NCI-H2081 (cell line): Measurements from ENCODE around the gene GJB6.
"Not testable (repeated sequence)": the region's sequence is repeated elsewhere in the genome, so short reads cannot be mapped to it uniquely, and the experiment has no call there.

Source experiments
- DNase-seq, 2 experiments: peaks; one replicate each; lab custom pipeline; 2025; lab: John Stamatoyannopoulos, UW

The GJB6 gene

DNA sequence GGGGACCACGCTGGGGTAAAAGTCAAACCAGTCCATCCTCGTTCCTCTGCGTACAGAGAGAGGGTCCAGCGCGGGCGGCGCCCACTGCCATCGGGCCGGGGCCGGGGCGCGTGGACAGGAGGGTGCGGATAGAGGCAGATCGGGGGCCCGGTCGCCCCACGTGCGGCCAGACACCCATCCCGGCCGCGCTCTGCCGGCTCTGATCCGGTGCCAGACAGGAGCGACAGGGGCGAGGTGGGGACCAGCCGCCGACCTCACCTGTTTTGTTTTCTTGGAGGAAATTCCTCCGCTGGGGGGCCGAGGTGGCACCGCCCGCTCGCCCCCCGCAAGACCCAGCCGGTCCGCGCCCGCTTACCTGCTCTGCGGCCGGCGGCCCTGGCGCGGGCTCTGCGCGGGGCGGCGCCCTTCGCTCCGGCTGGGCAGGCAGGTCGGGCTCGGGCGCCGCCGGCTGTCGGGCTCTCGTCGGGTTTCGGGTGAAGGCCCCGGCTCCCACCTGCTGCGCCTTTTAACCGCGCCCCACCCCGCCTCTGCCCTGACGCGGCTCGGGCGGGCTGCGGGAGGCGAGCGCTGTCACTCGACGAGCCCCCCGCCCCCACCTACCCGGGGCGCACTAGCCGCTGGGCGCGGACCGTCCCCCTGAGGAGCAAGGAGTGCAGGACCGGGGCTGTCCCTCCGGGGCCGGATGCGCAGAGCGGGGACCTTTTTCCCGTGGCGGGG, at the start of gene GJB6:
Gene GJB6, minus strand, starts transcription at position 481 of the 717 bp plus-strand sequence. CDS start 8,839 bp downstream, outside the sequence.
- no peak for DNase-seq

DNA sequence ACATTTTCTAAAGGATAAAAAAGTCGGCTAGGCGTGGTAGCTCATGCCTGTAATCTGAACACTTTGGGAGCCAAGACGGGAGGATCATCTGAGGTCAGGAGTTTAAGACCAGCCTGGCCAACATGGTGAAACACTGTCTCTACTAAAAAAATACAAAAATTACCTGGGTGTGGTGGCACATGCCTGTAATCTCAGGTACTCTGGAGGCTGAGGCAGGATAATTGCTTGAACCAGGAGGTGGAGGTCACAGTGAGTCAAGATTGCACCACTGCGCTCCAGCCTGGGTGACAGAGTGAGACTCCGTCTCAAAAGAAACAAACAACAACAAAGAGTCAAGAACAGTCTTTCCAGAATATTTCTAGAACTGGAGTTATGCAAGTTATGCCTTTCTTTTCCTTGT, 44.8 kb upstream of the GJB6 start:
- not testable (repeated sequence) for DNase-seq

DNA sequence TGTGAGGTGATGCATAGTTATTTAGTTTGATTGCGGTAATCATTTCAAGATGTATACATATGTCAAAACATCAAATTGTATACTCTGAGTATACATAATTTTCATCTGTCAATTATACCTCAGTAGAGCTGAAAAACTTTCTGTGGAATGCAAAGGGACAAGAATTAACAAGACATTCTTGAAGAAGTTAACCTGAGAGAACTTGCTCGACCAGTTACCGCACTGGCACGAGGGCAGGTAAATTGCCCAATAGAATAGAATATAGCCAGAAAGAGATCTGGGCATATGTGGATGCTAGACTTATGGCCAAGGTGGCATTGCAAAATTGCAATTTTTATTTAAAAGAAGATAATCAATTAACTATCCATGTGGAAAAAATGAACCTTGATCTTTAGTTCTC, 42.3 kb upstream of the GJB6 start:
- no peak for DNase-seq

DNA sequence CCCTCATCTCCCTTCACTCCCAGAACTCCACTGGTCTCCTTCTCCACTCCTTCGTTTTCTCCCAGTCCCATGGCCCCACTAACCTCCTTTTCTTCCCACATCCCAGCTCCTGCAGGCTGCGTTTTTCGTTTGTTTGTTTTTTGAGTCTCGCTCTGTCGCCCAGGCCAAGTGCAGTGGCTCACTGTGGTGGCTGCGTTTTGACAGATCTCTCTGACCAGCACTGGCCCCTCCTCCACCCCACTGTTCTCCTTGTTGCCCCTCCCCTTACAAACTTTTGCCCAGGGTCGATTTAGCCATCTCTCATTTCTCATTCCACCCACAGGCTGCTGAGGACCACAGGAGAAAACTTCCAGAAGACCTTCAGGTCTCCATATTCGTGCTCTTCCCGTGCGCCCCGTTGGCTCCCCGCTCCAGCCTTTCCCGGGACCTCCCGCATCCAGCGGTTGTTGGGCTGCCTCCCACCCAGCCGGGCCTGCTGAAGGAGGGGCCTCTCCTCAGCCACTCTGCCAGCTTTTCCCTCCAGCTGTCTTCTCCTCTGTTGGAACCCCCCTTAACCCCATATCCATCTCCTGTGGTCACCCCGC, 40.6 kb upstream of the GJB6 start:
- no peak for DNase-seq

DNA sequence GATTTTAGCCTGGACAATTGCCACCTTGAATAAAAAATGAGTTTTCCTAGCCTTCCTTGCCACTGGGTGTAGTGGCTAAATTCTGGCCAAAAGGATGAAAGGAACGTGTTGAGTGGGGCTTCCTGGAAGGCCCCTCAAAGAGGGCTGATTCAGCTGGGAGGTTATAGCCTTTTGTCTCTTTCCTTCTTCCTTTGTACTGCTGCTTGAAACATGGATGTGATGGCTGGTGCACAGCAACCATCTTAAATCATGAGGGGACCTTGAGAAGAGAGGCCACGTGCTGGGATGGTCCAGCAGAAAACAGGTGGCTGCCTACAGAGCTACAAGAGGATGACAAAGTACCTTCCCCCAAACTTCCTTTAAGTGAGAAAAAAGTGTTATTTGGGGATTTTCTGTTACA, 40.0 kb upstream of the GJB6 start:
- no peak for DNase-seq

DNA sequence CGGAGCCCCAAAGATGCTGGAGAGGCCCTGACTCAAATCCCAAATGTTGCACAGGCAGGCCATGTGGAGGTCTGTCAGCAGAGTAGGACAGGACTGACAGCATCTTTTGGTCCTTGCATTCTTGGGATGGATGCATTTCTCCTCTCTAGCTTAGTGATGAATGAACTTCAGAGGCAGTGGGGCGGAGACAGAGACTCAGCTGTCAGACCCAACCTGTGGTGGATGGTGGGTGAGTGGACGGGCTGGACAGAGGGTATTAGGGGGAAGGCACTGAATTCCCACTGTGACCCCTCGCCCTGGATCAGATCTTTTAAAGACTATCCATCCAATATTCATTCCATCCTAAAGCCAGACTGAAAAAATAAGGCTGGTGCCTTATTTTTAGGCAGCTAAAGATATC, 39.3 kb upstream of the GJB6 start:
- no peak for DNase-seq

DNA sequence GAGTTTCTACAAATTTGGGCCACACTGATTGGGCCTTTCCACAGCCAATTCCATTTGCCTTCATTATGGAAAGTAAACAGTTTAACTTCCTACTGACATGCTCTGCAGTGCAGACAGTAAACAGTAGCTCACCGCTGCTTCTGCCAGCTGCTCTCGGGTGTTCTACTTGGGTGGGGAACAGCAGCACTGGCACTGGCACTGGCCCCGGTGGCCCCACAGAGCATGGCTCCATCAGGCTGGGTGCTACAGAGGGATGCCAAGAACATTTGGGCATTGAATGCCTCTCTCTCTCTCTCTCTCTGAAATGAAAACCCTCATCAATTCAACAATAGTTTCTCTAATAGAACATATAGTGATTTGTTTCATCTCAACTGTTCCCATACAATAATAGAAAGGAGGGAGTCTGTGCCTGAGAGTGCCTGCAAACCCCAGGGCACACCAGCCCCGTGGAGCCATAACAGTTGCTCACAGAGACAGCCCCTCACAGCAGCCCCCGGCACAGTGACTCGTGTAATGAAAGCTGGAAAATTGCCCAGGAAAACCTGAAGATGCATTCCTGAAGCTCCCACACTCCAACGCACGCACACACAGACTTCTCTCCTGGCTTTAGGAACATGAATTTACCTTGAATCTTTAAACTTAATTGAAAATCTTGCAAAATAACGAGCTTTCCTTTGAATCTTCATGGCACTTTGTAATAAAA, 38.2 kb upstream of the GJB6 start:
- no peak for DNase-seq

DNA sequence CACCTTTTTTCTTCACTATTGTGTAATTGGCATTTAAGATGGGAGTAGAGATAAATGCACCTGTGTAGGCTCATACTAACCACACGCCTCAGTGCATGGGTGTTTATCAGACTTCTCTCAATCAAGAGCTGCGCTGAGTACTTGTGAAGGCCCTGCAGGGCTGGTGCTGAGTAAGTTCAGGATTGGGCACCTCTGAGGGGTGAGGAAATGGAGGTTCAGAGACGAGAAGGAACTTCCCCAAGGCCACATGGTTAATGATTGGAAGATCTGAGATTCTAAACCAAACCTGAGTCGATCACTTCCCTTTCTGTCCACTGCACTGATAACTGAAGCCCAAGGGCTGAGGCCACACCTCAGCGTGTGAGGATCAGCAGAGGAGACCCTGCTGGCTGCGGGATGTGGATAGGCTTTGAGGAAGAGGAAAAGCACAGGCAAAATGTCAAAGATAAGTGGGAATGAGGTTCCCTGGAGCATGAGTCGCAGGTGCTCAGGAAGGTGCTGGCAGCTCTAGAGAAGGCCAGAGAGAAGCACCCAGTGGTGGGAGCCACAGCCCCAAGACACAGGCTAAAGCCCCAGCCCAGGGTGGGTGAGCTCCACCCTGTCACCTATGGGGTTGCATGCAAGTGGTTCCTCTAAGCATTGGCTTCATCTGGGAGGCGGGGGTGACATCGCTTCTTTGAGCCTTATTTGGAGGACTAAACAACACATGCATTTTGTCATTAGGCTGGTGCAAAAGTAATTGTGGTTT, 32.3 kb upstream of the GJB6 start:
- DNase-seq, result no peak

DNA sequence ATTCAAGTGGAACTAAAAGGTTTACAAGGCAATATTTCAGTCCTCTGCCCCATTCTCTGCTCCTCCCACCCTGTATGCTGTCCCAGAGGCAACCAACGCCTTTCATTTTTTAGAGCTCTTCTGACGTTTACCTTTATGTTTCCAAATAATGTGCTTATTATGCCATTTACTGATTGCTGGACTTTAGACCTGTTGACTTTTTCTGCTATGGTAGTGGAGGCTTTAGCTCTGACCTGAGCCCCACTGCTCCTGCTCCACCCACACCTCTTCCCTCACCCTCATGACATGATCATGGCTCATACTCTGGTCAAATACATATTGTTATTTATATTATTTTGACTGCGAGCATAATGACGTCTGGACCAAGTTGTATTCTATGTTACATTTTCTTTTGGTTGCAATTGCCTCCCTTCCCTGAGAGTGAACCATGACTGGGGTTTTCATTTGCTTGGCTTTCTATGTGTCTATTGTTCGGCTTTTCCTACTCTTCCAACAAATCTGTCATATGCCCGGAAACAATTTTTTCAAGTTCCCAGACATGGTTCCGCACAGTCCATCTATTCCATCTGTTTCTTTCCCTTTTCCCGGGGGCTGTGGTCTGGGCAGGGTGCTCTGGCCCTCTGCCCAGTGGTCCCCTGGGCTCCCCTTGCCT, 31.4 kb upstream of the GJB6 start:
- DNase-seq, result no peak

DNA sequence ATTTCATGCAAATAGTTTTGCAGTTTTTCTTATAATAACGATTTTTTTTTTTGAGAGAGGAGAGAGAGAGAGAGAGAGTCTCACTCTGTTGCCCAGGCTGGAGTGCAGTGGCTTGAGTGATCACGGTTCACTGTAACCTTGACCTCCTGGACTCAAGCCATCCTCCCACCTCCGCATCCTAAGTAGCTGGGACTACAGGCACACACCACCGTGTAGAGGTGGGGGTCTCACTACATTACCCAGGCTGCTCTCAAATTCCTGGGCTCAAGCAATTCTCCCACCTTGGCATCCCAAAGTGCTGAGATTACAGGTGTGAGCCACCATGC, 26.8 kb upstream of the GJB6 start:
- DNase-seq, result no peak

DNA sequence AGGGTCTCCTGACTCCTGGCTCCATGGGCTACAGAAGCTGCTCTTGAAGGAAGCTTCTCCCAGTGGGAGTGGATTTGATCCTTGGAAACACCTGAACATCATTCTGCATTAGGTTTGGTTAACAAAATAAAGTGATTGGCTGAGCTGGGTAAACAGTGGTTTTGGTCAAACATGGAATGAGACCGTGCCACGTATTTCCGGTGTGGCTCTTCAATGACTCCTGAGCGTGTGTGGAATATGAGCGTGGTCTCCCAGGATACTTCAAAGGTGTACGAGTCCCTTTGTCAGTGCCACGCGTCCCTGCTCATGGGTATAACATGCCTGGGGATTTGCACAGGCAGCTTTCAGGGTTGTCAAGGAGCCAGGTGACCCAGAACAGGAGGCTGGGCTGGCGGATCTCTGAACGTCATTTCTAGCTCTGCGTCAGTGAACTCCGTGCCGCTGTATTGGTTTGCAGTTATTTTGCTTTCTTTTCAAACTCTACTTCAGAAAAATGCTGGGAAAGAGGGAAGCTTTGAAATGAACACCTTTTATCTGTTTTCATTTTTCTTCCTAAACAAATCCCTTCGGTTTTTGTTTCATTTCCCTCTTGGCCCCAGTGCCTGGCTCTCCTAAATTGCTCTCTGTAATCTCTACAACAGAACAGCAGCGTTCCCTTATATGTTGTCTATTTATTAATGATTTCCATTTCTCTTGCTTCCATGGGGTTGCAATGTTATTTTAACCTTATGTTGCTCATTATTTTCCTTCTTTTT, 26.3 kb upstream of the GJB6 start:
- peak in 1 of 2 experiments; percentile 29 for DNase-seq

DNA sequence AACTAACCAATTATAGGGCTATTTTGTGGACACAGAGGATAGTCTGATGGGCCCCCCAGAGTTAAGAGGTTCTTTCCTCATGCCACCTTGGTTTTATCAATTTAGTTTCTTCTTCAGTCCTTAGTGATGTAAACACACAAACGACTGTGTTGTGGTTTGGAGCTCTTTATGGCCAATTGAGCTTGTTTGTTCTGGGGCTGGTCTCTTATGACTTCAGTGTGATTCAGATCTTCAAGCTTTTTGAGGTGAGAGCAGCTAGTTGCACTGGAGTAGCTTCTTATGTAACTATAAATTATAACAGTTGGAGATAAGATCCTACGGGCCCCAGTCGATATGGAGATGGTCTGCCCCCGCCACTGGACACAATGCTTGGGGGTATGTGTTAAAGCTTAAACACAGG, 22.0 kb upstream of the GJB6 start:
- no peak for DNase-seq

DNA sequence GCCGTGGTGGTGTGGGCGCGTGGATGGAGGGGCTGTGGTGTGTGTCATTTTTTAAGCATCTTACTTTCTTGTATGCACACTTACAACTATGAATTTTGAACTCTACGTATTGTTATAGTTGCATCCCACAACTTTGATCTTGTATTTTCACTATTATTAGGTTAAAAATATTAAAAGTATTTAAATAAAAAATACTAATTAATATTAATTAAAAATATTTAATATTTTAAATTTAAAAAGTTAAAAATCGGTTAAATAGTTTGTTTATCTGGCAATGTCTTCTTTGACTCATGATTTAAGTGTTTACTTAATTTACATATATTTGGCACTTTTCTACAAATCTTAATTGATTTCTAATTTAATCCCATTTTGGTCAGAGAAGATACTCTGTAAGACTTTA, 17.8 kb upstream of the GJB6 start:
- DNase-seq, result no peak

DNA sequence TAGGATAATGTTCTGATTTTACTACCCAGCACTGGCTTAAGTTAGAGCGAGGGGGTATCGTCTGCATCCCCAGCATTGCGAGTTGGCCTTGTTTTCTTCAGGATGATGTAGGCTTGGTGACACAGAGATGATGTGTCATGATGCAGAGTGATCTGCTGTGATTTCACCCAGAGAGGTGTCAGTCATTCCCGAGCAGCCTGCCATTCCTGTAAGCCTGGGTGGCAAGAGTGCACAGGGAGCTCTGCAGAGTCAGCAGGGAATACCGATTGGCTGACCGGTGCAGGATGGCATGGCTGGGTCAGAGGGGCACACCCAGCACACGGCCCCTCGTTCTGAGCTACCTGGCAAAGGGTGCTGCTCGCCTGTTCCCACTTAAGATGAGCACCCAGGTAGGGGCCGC, 15.8 kb upstream of the GJB6 start:
- no peak for DNase-seq

DNA sequence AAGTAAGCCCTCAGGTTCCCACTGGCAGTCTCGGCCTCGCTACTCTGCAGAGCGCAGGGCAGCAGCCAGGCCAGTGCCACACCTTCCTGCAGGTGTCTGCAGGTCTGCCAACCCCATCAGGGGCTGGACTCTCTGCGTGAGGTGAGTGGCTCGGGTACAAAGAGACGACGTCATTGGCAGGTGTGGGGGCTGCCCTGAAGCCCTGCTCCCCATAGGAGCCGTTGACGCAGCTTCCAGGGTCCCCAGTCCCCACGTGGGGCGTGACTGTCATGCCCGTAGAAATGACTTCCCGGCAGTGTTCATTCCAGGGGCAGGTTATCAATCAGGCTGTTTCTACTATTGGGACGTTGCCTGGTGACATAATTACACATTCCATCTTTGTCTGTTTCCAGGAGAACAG, 15.3 kb upstream of the GJB6 start:
- DNase-seq, result no peak

DNA sequence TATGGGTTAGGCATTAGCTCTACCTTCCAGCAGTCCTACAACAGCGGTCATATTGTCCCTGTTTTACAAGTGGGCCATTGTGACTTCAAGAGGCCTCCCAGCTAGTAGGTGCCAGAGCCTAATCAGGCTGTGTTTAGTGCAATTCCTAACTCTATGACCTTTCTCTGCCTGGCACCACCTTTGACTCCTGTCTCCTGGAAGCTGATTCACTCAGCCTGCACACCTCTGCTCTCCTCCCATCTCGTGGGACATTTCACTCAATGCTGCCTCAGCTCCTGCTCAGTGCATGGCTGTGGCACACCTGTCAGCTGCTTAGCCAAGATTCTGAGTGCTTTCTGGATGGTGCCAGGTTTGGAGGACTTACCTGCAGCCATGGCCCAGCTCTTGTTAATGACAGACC, 9.5 kb upstream of the GJB6 start:
- no peak for DNase-seq

DNA sequence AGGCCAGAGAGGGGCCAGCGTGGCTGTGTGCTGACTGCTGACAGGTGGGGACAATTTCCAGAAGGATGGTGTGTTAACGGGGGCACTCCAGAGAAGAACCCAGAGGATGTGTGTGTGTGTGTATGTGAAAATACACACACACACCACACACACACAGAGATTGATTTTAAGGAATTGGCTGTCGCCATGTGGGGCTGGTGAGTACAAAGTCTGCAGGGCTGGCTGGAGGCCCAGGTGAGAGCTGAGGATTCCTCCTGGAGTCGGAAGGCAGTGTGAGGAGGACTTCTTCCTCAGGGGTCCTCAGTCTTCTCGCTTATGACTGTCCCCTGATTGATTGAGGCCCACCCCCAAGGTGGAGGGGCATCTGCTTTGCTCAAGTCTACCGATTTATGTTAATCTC, 7.6 kb upstream of the GJB6 start:
- no peak for DNase-seq

DNA sequence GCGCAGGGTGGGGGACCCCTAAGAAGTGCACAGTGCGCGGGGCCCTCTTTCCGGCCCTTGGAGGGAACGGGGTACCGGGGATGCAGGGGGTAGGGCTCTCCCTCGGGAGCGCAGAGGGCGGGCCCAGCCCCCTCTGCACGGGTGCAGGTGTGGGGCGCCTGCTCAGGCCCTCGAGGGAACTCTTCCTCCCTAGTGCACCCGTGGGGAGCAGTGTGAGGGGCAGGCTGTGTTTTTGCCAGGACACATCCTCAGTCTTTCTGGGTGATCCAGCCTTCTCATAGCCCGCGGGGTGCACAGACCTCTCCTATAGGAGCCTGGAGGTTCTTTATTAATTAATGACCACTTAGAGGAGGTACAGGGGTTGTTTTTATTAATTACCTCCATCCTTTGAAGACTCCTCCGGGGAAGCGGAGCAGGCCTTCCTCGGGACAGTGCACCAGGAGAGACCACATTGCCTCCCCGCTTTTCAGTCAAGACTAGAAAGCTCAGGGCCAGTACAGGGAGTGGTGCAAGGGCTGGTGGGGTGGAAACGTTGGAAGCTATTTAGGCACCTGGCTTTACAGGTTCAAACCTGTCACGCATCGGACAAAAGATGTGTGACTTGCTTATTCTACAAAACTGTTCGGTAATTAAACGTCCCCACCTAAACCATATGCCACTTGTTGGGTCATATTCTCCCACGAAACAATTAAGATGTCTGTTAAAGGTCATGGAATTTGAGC, 598 bp upstream of the GJB6 start:
- DNase-seq, result no peak

DNA sequence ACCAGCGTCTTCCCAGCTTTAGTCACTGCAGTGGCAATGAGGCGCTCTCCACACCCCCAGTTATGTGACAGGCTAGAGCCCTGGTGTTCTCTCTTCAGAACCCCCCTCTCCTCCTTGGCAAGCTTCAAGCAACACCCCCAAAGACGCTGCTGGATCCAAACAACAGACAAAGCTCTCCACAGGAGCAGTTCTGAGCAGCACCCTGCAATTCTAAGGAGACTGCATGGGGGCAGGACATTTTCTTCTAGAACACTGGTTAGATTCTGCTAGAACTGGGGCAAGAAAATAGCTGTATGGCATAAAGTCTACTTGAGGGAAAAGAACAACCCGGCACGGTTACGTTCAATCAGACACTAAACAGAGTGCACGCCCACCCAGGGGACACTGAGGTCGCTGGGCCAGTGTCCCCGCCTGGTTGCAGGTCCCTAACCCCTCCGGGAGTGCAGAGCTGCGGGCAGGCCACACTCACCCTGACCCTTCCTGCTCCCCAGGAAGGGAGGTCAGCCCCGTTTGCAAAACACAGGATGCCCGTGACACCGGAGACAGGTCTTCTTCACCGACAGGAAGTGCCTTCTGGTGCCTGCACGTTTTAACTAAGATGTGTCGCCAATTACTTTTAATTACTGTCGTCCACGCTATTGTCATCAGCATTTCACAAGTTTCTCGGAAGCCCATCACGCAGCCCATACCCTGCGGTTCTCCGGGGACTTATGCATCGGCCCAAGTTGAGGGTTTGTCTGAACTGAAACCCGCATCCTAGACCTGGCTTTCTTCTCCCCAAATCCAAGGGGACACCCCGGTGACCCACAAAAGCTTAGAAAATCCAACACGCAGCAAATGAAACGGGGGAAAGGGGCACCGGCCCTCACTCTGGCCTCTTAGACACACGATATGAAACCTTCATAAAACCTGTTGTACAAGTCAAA, 943 bp downstream of the GJB6 start:
- DNase-seq, result no peak

DNA sequence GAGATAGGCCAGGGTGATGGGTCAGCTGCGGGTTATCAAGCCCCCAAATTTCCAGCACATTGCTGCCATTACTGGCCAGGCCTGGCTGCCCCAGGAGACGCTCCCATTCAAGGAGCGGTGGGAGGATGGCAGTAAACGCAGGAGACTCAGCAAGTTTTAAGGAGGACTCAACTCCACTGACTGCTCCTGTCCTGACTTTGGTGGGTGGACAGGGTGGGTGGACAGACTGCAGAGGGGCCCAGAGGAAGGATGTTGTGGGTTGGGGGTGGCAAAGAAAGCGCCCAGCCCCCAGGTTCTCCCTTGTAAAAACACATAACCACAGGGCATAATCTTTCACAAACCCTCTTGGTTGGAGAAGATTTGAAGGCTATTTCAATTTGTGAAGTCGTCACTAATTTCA, 4.4 kb downstream of the GJB6 start:
- no peak for DNase-seq
